ENCODE results near the gene ZNRF1.
"Not testable (repeated sequence)": the region's sequence is repeated elsewhere in the genome, so short reads cannot be mapped to it uniquely, and the experiment has no call there.

The ZNRF1 gene

DNA sequence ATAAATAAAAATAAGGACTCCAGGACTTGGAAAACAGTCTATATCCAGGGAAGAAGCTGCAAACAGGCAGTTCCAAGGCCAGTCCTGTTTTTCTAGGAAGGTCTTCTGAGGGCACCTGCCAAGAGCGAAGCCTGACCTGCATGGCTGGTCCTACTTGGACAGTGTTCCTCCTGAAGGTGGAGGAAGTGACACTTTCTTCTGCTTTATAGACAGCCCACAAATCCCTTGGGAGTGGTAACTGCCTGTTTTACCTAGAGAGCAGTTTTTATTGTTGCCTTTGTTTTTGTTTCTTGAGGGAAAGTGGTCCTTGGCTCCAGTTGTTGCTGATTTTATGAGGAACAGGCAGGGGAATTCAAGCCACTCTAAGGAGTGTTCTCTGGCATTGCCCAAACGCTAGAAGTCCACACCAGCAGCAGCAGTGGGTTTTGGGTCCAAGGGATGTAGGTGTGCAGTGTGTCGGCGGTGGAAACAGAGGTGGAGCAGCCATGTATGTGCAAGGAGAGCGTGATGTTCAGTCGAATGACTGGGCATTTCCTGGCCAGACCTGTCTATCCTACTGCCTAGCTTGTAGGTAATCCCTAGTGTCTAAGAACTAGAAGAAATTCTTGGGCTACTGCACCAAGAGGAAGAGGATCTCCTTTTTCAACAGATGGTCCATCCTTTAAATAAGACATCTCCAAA, 82.5 kb downstream of the ZNRF1 start:
- DNase-seq = no peak

DNA sequence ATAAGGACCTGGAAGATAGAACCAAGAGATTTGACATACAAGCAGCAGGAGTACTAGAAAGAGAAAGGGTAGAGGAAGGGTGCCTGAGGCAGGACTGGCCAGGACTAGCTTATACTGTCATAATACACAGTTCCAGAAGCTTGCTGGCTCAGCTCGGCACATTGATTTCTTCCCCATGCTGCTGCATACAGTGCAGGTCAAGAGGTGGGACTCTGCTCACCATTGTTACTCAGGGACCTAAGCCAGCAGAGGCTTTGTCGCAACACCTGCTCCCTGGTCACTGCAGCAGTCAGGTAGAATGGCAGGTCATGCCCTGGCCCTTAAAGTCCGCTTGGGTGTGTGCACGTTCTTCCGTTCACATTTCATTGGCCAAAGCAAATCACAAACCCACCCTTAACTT, 85.0 kb downstream of the ZNRF1 start:
- DNase-seq = no peak

DNA sequence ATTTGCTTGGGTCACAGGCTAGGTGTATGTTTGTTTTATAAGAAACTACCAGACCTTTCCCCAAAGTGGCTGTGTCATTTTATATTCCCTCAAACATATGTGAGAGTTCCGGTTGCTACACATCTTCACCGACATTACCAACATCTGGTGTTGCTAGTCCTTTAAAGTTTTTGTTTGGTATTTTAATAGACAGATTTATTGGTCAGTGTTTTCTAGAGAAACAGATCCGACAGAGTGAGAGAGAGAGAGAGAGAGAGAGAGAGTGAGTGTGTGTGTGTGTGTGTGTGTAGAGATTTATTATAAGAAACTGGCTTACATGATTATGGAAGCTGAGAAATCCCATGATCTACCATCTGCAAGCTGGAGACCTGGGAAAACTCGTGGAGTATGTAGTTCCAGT, 86.7 kb downstream of the ZNRF1 start:
- DNase-seq = no peak

DNA sequence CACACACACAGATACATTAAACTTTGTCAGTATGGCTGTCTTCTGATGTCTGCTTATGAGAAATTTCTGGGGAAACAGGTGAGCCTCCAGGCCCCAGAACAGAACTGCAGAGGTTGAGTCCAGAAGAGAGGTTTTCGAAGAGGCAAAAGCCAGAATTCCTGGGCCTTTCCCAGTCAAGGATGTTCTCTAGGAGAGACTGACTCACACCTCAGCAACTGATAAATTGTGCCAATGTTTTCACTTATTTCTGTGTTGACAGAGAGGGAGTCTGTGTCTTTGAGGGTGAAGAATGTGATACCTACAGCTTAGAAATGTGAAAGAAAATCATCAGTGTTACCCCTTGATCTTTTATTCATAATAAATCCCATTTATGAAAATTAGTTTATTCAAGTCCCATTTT, 87.5 kb downstream of the ZNRF1 start:
- DNase-seq = no peak

DNA sequence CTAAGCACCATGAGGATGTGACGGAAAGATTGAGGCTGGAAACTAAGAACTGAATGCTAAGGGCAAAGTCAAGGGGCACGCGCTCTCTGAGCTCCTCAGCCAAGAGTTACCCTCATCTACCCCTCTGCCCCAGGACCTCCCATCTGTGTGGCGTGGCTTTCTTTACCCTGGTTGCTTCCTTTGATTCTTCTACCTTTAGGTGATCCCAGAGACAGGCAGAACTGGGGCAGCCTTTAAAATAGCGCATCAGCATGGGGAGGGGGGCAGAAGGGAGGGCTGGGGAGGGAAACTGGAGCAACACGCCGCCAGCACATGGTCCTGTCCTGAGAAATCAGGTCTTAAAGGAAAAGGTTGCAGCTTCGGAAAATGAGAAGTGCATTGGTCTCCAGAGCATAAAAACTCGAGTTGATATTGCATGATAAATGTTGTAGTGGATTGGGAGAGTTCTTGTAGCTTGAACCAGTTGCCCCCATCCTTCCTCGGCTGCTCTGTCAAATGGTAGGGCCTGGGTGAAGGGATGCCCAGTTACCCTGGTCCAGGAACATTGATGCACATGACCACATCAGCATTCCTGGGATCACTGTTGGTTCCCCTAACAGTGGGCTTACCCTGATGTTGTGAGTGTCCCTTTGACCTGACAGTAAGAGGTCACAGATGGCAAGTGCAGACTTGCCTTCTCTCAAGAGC, 88.0 kb downstream of the ZNRF1 start:
- DNase-seq = no peak

DNA sequence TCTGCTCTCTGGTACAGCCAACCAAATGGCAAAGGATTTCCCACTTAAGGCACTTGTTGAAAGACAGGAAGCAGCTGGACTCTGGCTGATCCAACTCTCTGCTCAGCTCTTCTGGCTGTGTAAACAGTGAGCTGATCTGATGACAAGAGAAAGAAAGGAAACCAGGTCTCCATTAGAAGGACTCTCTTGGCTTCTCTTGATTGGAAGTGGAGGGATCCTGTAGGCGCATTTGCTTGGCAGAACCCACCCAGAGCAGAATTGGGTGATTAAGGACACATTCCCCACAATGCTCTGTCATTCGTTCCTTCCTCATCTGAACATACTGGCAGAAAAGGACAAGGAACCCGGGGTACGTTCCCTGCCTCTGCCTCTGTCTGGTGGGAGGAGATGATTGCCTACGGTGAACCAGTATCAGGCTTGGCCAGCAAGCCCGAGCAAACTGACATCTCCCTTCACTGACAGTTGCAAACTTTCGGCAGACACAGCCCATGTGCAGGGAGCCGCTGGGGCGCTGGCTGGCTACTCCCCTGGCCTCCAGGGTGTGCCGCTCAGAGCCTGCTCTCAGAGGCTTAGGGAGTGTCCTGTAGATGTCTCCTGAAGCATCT, 88.7 kb downstream of the ZNRF1 start:
- no peak for DNase-seq

DNA sequence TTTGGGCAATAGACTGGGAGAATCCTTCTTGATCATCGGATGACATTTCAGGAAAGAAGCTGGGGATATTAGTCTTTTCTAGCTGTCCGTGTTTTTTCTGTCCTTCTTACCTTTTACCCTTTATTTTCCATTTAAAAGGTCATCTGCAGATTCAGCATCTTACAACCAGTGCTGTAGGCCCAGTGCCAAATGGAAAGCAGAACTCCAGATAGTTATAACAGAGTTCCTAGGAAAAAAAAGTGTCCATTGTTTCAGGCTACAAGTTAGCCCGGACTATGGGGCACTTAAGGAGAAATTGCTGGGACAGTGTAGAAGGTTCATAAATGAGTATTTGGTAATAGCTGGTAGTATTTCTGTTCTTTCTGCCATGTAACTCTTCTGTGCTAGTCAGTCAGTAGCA, 89.4 kb downstream of the ZNRF1 start:
- DNase-seq = no peak

DNA sequence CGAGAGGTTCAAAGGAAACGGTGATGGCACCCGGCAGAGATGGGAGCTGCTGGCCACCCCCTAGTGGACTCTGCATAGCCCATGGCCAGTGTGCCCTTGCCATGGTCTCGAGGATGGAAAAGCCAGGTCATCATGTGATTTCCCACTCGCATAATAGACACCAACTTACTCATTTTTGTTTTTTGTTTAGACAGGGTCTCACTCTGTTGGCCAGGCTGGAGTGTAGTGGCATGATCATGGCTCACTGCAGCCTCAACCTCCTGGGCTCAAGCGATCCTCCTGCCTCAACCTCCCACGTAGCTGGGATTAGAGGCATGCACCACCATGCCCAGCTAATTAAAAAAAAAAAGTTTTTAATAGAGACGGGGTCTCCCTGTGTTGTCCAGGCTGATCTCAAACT, 90.1 kb downstream of the ZNRF1 start:
- DNase-seq = no peak

DNA sequence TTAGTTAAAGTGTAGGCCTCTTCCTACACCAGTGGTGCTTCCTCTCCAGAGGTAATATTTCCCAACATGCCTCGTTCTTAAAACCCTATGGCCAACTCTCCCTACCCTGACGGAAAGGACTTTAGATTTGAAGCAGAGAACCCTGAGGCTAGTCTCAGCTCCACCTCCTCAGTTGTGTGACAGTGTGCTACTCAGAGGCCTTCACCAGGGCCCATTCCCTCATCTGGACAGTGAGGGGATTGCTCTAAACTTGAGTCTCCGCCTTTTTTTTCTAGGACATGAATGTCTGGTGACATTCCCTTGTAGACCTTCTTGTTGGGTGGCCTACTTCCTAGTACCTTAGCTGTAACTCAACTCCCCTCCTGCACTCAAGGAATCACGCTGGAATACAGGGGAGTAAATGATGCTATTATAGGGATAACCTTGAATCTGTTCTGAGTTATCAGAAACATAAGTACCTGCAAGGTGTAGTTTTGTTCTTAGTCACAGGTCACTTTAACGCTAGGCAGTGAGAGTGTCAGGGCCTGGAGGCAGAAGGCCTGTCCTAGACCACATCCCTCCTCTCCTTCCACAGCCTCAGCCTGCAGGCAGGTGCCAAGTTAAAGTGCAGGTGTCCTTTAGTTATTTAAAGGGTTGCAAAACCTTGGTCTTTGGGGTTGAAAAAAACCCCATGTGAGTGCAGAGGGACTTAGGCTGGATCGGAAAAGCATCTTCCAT, 90.8 kb downstream of the ZNRF1 start:
- no peak for DNase-seq

DNA sequence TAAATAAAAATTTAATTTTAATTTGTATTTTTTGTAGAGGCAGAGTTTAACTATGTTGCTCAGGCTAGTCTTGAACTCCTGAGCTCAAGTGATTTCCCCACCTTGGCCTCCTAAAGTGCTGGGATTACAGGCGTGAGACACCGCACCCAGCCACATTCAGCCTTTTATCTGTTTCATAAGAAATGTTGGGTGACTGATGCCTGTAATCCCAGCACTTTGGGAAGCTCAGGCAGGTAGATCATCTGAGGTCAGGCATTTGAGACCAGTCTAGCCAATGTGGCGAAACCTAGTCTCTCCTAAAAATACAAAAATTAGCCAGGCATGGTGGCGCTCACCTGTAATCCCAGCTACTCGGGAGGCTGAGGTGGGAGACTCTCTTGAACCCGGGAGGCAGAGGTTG, 92.1 kb downstream of the ZNRF1 start:
- not testable (repeated sequence) for DNase-seq

DNA sequence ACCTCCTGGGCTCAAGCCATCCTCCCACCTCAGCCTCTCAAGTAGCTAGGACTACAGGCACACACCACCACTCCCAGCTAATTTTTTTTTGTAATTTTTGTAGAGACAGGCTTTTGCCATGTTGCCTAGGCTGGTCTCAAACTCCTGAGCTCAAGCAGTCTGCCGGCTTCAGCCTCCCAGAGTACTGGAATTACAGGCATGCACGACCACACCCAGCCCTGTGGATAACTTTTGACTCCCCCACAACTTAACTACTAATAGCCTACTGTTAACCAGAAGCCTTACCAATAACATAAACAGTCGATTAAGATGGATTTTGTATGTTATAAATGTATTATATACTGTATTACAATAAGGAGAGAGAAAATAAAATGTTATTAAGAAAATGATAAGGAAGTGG, 92.8 kb downstream of the ZNRF1 start:
- DNase-seq = not testable (repeated sequence)

DNA sequence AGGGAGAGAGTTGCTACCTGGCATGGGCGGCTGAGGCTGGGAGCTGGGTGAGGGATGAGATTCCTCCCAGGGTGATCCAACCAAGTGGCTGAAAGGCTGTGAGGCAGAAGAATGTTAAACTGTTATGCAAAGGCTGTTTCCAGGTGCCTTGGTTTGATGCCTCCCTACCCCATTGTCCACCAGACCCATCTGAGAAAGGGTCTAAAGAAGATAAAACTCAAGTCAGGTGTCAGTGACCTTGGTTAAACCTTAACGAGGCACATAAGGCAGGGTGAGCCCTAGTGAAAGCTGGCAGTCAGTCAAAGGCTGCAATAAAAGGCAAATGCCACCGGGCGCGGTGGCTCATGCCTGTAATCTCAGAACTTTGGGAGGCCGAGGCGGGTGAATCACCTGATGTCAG, 94.0 kb downstream of the ZNRF1 start:
- no peak for DNase-seq

DNA sequence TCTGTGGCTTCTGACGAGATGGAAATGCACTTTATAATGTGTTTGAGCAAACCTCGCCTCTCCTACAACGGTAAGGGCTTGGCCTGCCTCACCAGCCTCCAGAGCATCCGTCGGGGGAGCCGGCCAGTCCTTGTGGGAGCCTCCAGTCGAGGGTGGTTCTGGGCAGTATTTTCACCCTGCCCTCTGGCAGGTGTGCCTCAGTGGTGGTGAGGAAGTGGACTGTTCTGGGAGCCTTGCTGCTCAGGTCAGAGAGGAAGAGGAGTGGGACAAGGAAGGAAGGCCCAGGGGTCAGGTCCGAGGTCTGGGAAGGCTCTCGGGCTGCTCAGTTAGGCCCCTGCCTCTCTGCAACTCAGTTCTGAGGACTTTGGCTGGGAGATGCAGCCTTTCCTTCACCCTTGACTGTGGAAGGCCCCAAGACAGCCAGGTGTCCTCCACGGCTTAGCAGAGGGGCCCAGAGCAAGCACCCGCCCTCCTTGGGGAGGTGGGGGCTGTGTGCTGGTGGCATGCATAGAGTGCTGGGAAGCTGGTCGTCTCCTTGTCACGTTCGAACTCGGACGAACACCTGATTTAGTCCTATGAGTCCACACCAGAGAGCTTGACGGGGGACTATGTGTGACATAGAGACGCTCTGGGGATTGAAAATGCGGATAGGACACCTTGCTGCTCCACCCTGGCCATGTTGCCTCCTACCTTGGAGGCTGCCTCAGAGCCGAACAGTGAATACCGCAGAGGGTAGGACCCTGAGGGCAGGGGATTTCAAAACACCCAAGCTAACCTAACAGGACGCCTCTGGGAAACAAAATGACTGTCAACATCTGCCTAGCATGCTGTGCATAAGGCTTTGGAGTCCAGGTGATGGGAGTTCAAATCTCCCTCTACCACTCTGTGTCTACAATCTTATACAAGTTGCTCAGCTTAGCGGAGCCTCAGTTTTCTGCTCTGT, 95.0 kb downstream of the ZNRF1 start:
- DNase-seq = no peak

DNA sequence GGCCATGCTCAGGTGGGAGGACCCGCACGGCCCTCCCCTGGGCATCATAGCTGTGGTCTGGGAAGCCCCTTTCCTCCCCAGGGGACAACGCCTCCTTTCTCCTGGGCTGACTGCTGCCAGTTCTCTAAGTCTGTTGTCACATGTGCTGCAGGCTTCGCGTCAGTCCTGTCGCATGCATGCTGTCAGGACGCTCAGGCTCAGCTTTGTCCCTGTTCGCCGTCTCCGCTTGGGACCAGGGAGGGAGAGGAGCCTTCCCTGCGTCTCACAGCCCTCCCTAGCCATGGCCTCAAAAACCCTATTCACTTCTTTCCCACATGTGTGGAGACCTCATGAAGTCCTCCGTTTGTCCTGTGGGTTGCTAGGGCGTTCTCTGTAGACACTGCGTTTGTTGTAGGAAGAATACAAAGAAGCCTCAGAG, 96.4 kb downstream of the ZNRF1 start:
- no peak for DNase-seq

DNA sequence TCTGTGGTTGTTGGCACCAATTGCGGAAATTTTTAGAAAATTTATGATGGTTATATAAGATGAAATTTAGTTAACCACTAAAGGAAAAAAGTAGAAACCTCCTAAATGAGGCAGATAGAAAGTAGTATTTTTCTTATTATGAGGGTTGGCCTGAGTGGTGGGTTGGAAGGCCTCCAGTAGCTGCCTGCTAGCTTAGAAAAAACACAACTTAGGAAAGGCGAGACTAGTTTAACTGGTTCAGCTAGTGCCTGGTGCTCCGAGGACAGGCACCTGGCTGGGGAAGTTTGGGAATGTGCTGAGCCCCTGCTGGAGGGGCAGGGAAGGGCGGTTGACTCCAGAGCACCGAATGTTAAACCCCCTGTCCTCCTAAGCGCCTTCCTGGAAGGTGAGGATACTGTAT, 97.8 kb downstream of the ZNRF1 start:
- DNase-seq = no peak

DNA sequence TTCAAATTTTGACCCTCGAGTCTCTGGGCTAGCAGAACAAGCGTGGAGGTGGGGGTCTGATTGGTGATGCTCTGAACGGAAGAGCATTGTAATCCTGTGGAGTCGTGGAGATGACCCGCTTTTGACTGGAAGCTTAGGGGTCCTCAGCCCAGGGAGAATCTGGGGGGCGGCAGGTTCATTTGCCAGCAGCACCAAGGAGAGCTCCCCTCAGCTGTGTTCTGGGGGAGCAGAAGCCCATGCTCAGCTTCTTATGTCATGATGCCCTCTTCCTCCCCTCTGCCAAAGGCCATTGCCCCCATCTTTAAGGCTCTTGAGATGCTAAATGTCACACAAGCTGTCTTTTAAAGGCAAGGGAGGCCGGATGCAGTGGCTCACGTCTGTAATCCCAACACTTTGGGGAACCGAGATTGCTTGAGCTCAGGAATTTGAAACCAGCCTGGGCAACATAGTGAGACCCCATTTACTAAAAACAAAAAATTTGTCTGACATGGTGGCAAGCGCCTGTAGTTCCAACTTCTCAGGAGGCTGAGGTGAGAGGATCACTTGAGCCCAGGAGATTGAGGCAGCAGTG, 98.5 kb downstream of the ZNRF1 start:
- DNase-seq = no peak

DNA sequence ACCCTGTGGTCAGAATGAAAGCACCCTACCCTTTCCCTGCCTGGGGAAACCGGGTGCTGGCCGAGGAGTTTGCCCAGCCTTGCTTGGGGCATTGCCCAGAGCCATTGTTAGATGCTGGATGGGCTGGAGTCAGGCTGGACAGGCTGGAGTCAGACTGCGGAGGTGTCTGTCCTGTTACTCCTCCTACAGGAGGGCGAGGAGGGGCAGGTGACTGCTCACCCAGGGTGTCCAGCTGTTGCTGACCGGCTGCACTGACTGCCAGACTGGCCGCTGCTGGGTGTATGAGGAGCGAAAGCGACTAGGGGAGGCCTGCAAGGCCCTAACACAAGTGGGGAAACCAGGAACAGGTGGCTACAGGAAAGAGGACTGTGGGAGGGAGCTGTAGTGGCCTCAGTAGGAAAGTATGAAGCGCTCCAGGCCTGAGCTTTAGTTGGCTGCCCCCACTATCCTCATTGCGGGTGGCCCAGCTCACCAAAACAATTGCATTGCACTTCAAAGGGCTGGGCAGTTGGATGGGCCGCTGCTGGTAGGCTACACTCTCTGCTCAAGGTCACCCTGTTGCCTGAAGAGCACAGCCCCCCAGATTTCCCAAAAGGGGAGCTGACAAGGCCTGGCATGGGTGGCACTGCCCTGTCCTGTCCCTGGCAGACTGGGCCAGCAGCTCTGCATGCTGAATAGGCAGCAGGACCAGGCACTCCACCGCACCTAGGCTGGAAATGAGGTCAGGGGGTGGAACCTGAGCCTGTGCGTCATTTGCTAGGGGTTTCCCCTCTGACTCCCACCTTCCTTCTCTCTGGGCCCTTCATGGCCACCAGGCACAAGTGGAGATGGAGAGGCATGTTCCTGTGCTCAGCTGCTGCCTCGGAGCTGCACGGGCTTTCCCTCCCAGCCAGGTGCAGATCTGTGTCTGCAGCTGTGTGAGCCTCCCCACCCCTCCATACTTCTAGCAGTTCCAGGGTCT, 99.4 kb downstream of the ZNRF1 start:
- DNase-seq = peak; percentile 81

DNA sequence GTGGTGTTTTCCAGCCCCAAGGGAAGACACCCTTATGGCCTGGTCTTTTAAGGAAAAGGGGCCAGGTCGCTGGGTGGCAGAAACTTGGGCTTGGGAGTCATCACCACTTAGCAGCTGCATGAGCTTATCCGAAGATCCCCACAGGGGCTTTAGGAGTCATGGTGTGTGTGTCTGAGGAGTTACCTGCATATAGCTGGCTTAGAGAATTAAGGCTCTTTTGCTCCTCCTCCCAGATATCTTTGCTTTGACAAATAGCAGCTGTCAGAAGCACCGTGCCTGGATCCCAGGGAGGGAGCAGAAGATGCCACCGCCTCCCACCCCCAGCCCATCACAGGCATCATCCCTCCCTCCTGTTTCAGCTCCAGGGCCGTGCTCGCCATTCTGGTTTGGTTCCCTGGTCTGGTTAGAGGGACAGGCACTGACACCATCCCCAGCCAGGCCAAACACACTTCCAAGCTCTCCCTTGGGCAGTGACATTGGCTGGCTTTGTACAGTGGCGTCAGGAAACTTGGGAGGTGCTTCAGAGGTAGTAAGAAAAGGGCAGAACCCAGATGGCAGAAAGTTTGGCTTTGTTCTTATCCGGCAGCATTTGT, 100.3 kb downstream of the ZNRF1 start:
- no peak for DNase-seq

DNA sequence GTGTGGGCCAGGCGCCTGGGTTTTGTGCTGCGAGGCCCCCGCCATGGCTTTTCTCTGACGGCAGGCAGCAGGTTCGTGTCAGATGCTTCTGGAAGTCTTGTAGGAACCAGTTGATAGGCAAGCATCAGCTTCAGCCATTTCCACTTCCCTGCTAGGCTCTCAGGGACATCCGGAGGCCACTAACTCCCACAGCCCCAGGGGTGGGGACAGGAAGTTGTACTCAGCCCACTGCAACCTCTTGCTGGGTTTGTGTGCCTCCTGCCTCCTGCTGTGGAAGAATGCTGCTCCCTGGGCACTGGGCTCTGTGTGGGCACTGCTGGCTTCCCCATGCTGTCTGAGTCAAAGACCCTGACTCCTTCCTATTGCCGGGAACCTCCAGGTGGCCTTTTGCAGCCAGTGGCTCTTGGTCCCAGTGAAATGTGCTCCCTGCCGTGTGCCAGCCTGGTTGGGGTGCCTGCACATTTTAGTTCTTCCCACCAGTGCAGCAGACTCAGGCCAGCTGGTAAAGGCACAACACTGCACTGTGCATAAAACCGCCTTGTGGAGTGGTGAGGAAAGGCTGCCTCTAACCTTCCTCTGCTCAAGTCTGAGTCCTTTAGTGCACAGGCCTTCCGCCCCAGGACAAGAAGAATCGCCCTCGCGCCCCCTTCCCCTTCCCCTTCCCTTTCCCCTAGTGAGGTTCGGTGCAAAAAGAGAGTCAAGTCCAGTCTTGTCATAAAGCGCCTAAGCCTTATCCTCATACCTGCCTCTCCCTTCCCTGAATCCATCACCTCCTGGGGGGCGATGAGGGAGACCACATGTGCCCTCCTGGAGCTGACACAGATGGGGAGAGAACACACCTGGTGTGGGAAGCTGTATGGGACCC, 101.1 kb downstream of the ZNRF1 start:
- DNase-seq = peak; percentile 40

DNA sequence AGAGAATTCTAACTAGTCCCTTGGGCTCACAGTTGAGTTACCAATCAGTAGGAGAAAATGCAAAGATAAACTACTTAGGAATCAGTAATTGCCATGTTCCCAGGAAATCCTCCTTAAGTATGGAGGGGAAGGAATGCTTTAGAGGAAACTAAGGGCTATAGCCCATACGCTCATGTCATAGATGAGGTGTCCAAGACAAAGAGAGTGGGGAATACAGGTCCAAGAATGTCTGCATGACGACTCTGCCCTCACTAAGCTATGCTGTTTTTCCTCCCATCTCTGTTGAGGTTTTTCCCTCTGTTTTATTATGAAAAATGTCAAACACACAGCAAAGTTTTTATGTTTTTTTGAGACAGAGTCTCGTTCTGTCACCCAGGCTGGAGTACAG, 101.8 kb downstream of the ZNRF1 start:
- DNase-seq = no peak
